Astrocyte of the cerebellum (primary cell): Measurements from ENCODE around the gene YPEL2.

Experiments used
- DNase-seq: peaks from one replicate; pipeline ENCODE4 v3.0.0-alpha.2; 2011; ENCODE audit warnings: low read depth
- H3K4me3 ChIP-seq: 2 replicates; pipeline ENCODE4 v1.5.1; 2011; ENCODE audit warnings: mild to moderate bottlenecking, low read depth, low read length, moderate library complexity
- CTCF ChIP-seq: IDR thresholded peaks from 2 replicates; pipeline ENCODE4 v1.5.1; 2012; ENCODE audit warnings: low read length, low read depth, moderate library complexity, mild to moderate bottlenecking; ENCODE audit errors: missing control alignments
- in situ Hi-C: cut with HindIII; loops from 2 replicates; pipeline ENCODE4 v1.10.0; 2017; ENCODE audit warnings: low sequenced_read_pairs

Gene YPEL2

GRCh38 chr17:59380474-59380873 is 49.0 kb downstream of the YPEL2 start:
- no peak overlapping the region for H3K4me3 ChIP-seq
- no peak for TF ChIP-seq CTCF
- no peak for DNase-seq
- in situ Hi-C loops: no loop called here

DNA sequence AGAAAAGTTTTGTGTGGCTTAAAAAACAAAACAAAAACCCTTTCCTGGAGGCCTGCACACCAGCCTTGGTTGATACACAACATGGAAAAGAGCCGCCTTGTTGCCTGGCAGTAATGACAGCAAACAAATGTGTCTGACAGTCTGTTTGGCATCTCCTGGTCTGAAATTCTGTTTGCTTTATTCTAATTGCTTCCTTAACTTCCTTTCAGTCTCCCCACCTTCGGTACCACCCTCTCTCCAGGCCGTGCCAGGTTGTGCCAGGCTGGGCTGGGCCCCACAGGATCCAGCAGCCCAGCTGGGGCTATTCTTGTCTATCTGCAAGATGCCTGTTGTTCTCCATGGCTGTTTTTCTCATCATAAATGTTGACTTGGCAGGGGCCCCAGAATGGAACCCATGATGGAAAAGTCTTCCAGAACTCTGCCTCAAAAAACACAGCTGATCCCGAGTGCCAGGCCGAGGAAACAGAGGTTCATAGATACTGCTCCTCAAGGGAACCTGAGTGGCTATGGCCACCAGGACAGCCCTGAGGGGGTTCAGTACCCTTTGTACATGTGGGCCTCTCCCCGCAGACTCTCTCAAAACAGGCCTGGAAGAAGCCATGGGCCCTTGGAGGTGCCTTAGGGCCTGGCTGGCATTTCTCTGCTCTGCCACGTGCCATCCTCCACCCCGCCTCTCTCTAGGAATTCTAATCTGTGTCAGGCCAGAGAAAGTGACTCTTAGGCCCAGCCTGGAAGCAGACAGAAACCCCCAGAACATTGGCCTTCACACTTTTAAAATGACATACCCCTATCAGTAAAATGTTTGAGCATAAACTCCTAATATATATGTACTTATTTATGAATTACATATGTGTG is 50.5 kb downstream of the YPEL2 start:
- in situ Hi-C loops: no loop called here
- H3K4me3 ChIP-seq: no peak overlapping the region
- DNase-seq: no peak
- no peak for TF ChIP-seq CTCF

GRCh38 chr17:59383893-59384292 is 52.4 kb downstream of the YPEL2 start:
- DNase-seq: no peak
- no peak for TF ChIP-seq CTCF
- H3K4me3 ChIP-seq: no peak overlapping the region
- in situ Hi-C loops: no loop called here

DNA sequence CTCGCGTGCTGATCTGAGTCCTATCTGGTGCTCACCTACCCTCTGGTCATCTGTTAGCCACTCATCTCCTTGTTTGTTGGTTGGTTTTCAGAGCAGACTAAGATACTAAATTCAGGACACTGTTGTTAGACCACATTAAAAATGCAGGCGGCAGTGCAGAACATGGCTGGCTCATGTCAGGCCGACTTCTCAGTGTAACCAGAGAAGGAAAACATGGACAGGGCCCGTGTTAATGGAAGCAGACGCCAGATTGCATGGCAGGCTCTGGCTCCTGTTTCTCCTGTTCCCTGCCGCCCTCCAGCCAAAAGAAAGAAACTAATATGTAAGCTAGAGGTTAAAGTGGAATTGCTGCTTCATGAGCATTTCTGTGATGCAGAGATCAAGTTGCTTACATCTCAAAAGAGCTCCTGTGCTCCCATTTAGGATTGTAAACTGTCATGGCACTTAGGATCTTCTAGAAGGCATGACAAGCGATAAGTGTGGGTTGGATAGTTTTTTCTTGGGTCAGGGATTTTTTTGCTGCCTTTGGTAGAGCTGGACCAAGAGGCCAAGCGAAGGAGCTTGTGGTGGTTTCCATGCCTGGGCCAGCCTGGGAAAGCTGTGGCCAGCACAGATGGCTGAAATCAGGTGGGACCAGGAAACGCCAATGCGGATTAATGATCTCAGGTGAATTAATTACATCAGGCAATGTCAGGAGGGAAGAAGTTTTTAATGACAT is 56.1 kb downstream of the YPEL2 start:
- no peak for TF ChIP-seq CTCF
- no peak for DNase-seq
- no peak overlapping the region for H3K4me3 ChIP-seq
- in situ Hi-C loops: no loop called here

- in situ Hi-C loops: no loop called here
- DNase-seq: no peak
- TF ChIP-seq CTCF: no peak
- H3K4me3 ChIP-seq: no peak overlapping the region
Measured at GRCh38 chr17:59388069-59388556, 56.7 kb downstream of the YPEL2 start.

DNA sequence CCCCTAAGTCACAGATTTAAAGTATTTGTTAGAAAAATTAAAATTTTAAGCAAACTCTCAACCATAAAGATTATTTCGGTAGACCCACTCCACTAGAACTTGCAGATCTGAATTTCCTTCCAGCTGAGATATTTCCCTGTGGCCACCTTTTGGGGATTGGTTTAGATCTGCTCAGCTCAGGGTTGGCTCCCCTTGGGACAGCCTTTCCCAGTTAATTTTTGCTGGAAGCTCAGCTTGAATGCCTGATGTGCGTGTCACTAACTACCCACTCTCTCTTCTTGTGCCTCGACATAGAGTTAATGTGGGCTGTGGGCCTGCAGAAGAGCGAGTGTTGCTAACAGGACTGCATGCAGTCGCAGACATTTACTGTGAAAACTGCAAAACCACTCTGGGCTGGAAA is 57.6 kb downstream of the YPEL2 start:
- H3K4me3 ChIP-seq: no peak overlapping the region
- in situ Hi-C loops: no loop called here
- no peak for DNase-seq
- no peak for TF ChIP-seq CTCF
